ENCODE results near the gene CDK11B.
"Not testable (repeated sequence)": the region's sequence is repeated elsewhere in the genome, so short reads cannot be mapped to it uniquely, and the experiment has no call there.

DNA sequence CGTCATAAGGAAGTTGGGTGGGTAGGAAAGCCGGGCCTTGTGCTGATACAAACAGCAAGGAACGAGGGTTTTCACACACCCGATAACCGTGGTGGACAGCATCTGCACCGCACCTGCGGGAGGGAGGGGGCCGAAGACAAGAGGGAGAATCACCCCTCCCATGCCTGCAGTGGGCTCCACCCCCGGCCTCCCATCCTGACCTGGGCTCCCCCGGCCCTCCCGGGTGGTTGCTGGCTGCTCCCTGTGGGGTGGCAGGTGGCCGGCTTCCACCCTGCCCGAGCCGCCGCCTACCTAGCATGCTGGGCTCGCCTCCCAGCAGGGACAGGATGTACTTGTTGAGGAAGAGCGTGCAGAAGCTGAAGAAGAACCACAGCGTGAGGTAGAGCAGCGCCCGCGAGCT, 17.3 kb upstream of the CDK11B start:
- TF ChIP-seq, protein P1, sequence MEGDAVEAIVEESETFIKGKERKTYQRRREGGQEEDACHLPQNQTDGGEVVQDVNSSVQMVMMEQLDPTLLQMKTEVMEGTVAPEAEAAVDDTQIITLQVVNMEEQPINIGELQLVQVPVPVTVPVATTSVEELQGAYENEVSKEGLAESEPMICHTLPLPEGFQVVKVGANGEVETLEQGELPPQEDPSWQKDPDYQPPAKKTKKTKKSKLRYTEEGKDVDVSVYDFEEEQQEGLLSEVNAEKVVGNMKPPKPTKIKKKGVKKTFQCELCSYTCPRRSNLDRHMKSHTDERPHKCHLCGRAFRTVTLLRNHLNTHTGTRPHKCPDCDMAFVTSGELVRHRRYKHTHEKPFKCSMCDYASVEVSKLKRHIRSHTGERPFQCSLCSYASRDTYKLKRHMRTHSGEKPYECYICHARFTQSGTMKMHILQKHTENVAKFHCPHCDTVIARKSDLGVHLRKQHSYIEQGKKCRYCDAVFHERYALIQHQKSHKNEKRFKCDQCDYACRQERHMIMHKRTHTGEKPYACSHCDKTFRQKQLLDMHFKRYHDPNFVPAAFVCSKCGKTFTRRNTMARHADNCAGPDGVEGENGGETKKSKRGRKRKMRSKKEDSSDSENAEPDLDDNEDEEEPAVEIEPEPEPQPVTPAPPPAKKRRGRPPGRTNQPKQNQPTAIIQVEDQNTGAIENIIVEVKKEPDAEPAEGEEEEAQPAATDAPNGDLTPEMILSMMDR (IDR thresholded peaks at IDR 0.05): not testable (repeated sequence)
- not testable (repeated sequence) for TF ChIP-seq POLR2A (IDR thresholded peaks at IDR 0.05)
